Parathyroid adenoma (tissue), 2 donors: ENCODE data around the gene NOL9.

Experiments
- H2AFZ ChIP-seq: fragments of 300-600 bp; sonication (generic); one replicate; pipeline ENCODE4 v1.7.0; 2017; ENCODE audit warnings: antibody characterized with exemption, mild to moderate bottlenecking
- H3K27ac ChIP-seq: fragments of 300-600 bp; sonication (generic); one replicate; pipeline ENCODE4 v1.7.0; 2017
- H3K27me3 ChIP-seq: fragments of 300-600 bp; sonication (generic); one replicate; pipeline ENCODE4 v1.7.0; 2017; ENCODE audit warnings: low read length; ENCODE audit not compliant: control insufficient read depth, insufficient read depth
- H3K36me3 ChIP-seq: fragments of 300-600 bp; sonication (generic); one replicate; pipeline ENCODE4 v1.7.0; 2017; ENCODE audit warnings: low read length; ENCODE audit not compliant: control insufficient read depth, insufficient read depth
- H3K4me1 ChIP-seq: fragments of 300-600 bp; sonication (generic); one replicate; pipeline ENCODE4 v1.7.0; 2017; ENCODE audit warnings: control low read depth
- H3K4me2 ChIP-seq: fragments of 300-600 bp; sonication (generic); one replicate; pipeline ENCODE4 v1.7.0; 2017; ENCODE audit warnings: low read length
- H3K4me3 ChIP-seq: fragments of 300-600 bp; sonication (generic); one replicate; pipeline ENCODE4 v1.7.0; 2017; ENCODE audit warnings: low read depth, low read length
- H3K79me2 ChIP-seq: fragments of 300-600 bp; sonication (generic); one replicate; pipeline ENCODE4 v1.7.0; 2017; ENCODE audit warnings: control low read depth
- H3K9ac ChIP-seq: fragments of 300-600 bp; sonication (generic); one replicate; pipeline ENCODE4 v1.7.0; 2017; ENCODE audit warnings: mild to moderate bottlenecking
- H3K9me3 ChIP-seq: fragments of 300-600 bp; sonication (generic); one replicate; pipeline ENCODE4 v1.7.0; 2017; ENCODE audit warnings: low read length; ENCODE audit not compliant: control insufficient read depth
- CTCF ChIP-seq: fragments of 300-600 bp; sonication (generic); IDR thresholded peaks from one replicate; pipeline ENCODE4 v1.7.0; 2017; ENCODE audit warnings: antibody characterized with exemption, mild to moderate bottlenecking
- donor health status: primary hyperparathyroidism.

The NOL9 gene

GRCh38 chr1:6506210-6507036 is 47.9 kb downstream of the NOL9 start:
- Histone ChIP-seq H3K4me3 (no peak overlapping the region), H3K9me3 (no peaks in the 10 kb centered on the region), H2AFZ (no peak overlapping the region), H3K27ac (no peak overlapping the region), H3K27me3 (no peaks in the 10 kb centered on the region), H3K4me2 (no peak overlapping the region), H3K36me3 (no peaks in the 10 kb centered on the region), H3K79me2 (no peaks in the 10 kb centered on the region), H3K4me1 (no peaks in the 10 kb centered on the region), H3K9ac (no peak overlapping the region)
- no peak for TF ChIP-seq CTCF

- no peak overlapping the region for H3K27ac ChIP-seq
- H3K9me3 ChIP-seq: no peaks in the 10 kb centered on the region
- H3K4me2 ChIP-seq: no peak overlapping the region
- H3K9ac ChIP-seq: no peak overlapping the region
- no peaks in the 10 kb centered on the region for H3K27me3 ChIP-seq
- TF ChIP-seq CTCF: no peak
- no peaks in the 10 kb centered on the region for H3K79me2 ChIP-seq
- H3K4me3 ChIP-seq: no peak overlapping the region
- H3K36me3 ChIP-seq: no peaks in the 10 kb centered on the region
- no peak overlapping the region for H2AFZ ChIP-seq
- H3K4me1 ChIP-seq: no peaks in the 10 kb centered on the region
Measured at GRCh38 chr1:6505367-6506209, 48.7 kb downstream of the NOL9 start.

- no peaks in the 10 kb centered on the region for H3K36me3 ChIP-seq
- H3K4me3 ChIP-seq: no peak overlapping the region
- H3K27me3 ChIP-seq: no peaks in the 10 kb centered on the region
- no peaks in the 10 kb centered on the region for H3K4me1 ChIP-seq
- no peak overlapping the region for H3K27ac ChIP-seq
- no peaks in the 10 kb centered on the region for H3K79me2 ChIP-seq
- no peak overlapping the region for H2AFZ ChIP-seq
- no peaks in the 10 kb centered on the region for H3K9me3 ChIP-seq
- no peak overlapping the region for H3K9ac ChIP-seq
- no peak overlapping the region for H3K4me2 ChIP-seq
- TF ChIP-seq CTCF: no peak
Measured at GRCh38 chr1:6504887-6505286, 49.4 kb downstream of the NOL9 start.

- H3K9me3 ChIP-seq: no peaks in the 10 kb centered on the region
- no peak overlapping the region for H3K27ac ChIP-seq
- no peak overlapping the region for H2AFZ ChIP-seq
- TF ChIP-seq CTCF: no peak
- H3K27me3 ChIP-seq: no peaks in the 10 kb centered on the region
- H3K9ac ChIP-seq: no peak overlapping the region
- no peaks in the 10 kb centered on the region for H3K79me2 ChIP-seq
- H3K4me3 ChIP-seq: no peak overlapping the region
- no peaks in the 10 kb centered on the region for H3K4me1 ChIP-seq
- H3K36me3 ChIP-seq: no peaks in the 10 kb centered on the region
- H3K4me2 ChIP-seq: no peak overlapping the region
Measured at GRCh38 chr1:6503884-6504602, 50.3 kb downstream of the NOL9 start.
